Thyroid gland (tissue), 4 donors: ENCODE results near the gene SLC35F1. TPM values are rescaled to one million over a fixed set of nuclear protein-coding genes. Genes with fewer than 3 reads are reported as not detected.

Experiments
- DNase-seq, 2 donors: peaks; one replicate each; pipeline ENCODE4 v3.0.0-alpha.2; 2019
- H3K27ac ChIP-seq, 3 donors: fragments of 200-600 bp; sonication (generic); 1 replicate in 2 of 3; 2 replicates in 1 of 3; pipeline ENCODE4 v1.5.1; 2016 to 2019; ENCODE audit warnings: mild to moderate bottlenecking in 1 of 3, moderate library complexity in 1 of 3
- H3K27me3 ChIP-seq: fragments of 200-600 bp; sonication (generic); one replicate; pipeline ENCODE4 v1.5.1; 2019
- H3K36me3 ChIP-seq, 2 donors: fragments of 200-600 bp; sonication (generic); one replicate each; pipeline ENCODE4 v1.5.1; 2016 to 2019
- H3K4me1 ChIP-seq, 2 donors: fragments of 200-600 bp; sonication (generic); one replicate each; pipeline ENCODE4 v1.5.1; 2017 to 2019
- H3K4me3 ChIP-seq, 3 donors: fragments of 200-600 bp; sonication (generic); replicated peaks in 1 of 3; 1 replicate in 2 of 3; 2 replicates in 1 of 3; pipeline ENCODE4 v1.5.1; 2016; ENCODE audit warnings: mild to moderate bottlenecking in 1 of 3
- H3K9me3 ChIP-seq: fragments of 200-600 bp; sonication (generic); one replicate; pipeline ENCODE4 v1.5.1; 2017
- CTCF ChIP-seq, 6 experiments: fragments of 200-600 bp in 3 of 6; fragments of 450-650 bp in 3 of 6; sonication (generic) in 3 of 6; IDR thresholded peaks; one replicate each; pipeline ENCODE4 v1.5.1; 2016 to 2019; ENCODE audit warnings: antibody characterized with exemption in 6 of 6, mild to moderate bottlenecking in 2 of 6, inconsistent platforms in 1 of 6, moderate library complexity in 1 of 6
- POLR2A ChIP-seq, 2 donors: fragments of 450-650 bp; IDR thresholded peaks; one replicate each; pipeline ENCODE4 v1.6.1; 2017; ENCODE audit warnings: antibody characterized with exemption in 2 of 2, mild to moderate bottlenecking in 2 of 2, moderate library complexity in 1 of 2
- WGBS, 2 donors: methylation state at CpG; one replicate each; pipeline ENCODE4 v1.1.5; 2017; 5-methylcytosine and 5-hydroxymethylcytosine counted together
- intact Hi-C: fragments of 100-400 bp; cut with DNase I; formaldehyde crosslinking; loops from one replicate; pipeline ENCODE4 v1.15.1; 2023
- total RNA-seq, 4 donors: library from RNA; depleted of rRNA; stranded (reverse); fragments of >200 nt; gene quantifications; one replicate each; pipeline ENCODE4 v1.2.3, GENCODE V29; 2016

The SLC35F1 gene
- total RNA-seq, 4 donors from 2014 or later, result 0.54 to 5.5 (median 1.4) TPM

- Histone ChIP-seq H3K9me3 (no peaks in the 10 kb centered on the region), H3K27me3 (no peaks in the 10 kb centered on the region), H3K36me3 (no peaks in the 10 kb centered on the region), H3K27ac (no peak overlapping the region), H3K4me3 (no peak overlapping the region), H3K4me1 (no peaks in the 10 kb centered on the region)
- no peak for TF ChIP-seq CTCF (IDR thresholded peaks at IDR 0.05)
- no peak for TF ChIP-seq POLR2A (IDR thresholded peaks at IDR 0.05)
- intact Hi-C loops, result no loop called here
- no peak for DNase-seq
- WGBS, 2 donors, result 69 to 76% methylated on average over 3 of the region's 3 CpGs
Measured at GRCh38 chr6:118122161-118122725, 215.2 kb downstream of the SLC35F1 start.

- 84 to 93% methylated on average over 1 of the region's 1 CpG for WGBS, 2 donors
- no peak for DNase-seq
- H3K9me3 ChIP-seq, result no peaks in the 10 kb centered on the region
- H3K27me3 ChIP-seq, result no peaks in the 10 kb centered on the region
- H3K27ac ChIP-seq, result no peak overlapping the region
- no peaks in the 10 kb centered on the region for H3K36me3 ChIP-seq
- no peak for TF ChIP-seq POLR2A (IDR thresholded peaks at IDR 0.05)
- no peak for TF ChIP-seq CTCF (IDR thresholded peaks at IDR 0.05)
- no peak overlapping the region for H3K4me3 ChIP-seq
- no peaks in the 10 kb centered on the region for H3K4me1 ChIP-seq
- intact Hi-C loops, result no loop called here
Measured at GRCh38 chr6:118122801-118123200, 215.7 kb downstream of the SLC35F1 start.

GRCh38 chr6:118123503-118124037, 216.5 kb downstream of the SLC35F1 start:
- DNase-seq, result no peak
- Histone ChIP-seq H3K27ac (no peak overlapping the region), H3K4me3 (no peak overlapping the region), H3K27me3 (no peaks in the 10 kb centered on the region), H3K9me3 (no peaks in the 10 kb centered on the region), H3K36me3 (no peaks in the 10 kb centered on the region), H3K4me1 (no peaks in the 10 kb centered on the region)
- 97 to 98% methylated on average over 1 of the region's 1 CpG for WGBS, 2 donors
- intact Hi-C loops, result no loop called here
- TF ChIP-seq POLR2A (IDR thresholded peaks at IDR 0.05) (no peak), CTCF (IDR thresholded peaks at IDR 0.05) (no peak)

GRCh38 chr6:118124851-118125250, 217.8 kb downstream of the SLC35F1 start:
- TF ChIP-seq CTCF (IDR thresholded peaks at IDR 0.05) (no peak), POLR2A (IDR thresholded peaks at IDR 0.05) (no peak)
- Histone ChIP-seq H3K4me1 (no peaks in the 10 kb centered on the region), H3K27me3 (no peaks in the 10 kb centered on the region), H3K9me3 (no peaks in the 10 kb centered on the region), H3K4me3 (no peak overlapping the region), H3K36me3 (no peaks in the 10 kb centered on the region), H3K27ac (no peak overlapping the region)
- DNase-seq, result no peak
- WGBS, 2 donors, result 71 to 77% methylated on average over 2 of the region's 2 CpGs
- intact Hi-C loops, result no loop called here

GRCh38 chr6:118128755-118129154, 221.7 kb downstream of the SLC35F1 start:
- DNase-seq, result no peak
- intact Hi-C loops, result no loop called here
- Histone ChIP-seq H3K27ac (no peak overlapping the region), H3K36me3 (no peaks in the 10 kb centered on the region), H3K4me1 (no peaks in the 10 kb centered on the region), H3K27me3 (no peaks in the 10 kb centered on the region), H3K9me3 (no peaks in the 10 kb centered on the region), H3K4me3 (no peak overlapping the region)
- TF ChIP-seq POLR2A (IDR thresholded peaks at IDR 0.05) (no peak), CTCF (IDR thresholded peaks at IDR 0.05) (no peak)
